Fibroblast of pulmonary artery (primary cell): Measurements from ENCODE around the gene DHX58.

ENCODE experiments used
- DNase-seq: peaks from one replicate; pipeline ENCODE4 v3.0.0-alpha.2; 2010; ENCODE audit warnings: low read depth
- H3K4me3 ChIP-seq: replicated peaks from 2 replicates; pipeline ENCODE4 v1.5.1; 2011; ENCODE audit warnings: low read depth, mild to moderate bottlenecking, control low read depth, low read length, moderate library complexity
- TF ChIP-seq, protein P1 (sequence below): IDR thresholded peaks from 2 replicates; pipeline ENCODE4 v1.5.1; 2011; ENCODE audit warnings: mild to moderate bottlenecking, control low read depth, low read length, inconsistent platforms; ENCODE audit errors: missing control alignments

The DHX58 gene

DNA sequence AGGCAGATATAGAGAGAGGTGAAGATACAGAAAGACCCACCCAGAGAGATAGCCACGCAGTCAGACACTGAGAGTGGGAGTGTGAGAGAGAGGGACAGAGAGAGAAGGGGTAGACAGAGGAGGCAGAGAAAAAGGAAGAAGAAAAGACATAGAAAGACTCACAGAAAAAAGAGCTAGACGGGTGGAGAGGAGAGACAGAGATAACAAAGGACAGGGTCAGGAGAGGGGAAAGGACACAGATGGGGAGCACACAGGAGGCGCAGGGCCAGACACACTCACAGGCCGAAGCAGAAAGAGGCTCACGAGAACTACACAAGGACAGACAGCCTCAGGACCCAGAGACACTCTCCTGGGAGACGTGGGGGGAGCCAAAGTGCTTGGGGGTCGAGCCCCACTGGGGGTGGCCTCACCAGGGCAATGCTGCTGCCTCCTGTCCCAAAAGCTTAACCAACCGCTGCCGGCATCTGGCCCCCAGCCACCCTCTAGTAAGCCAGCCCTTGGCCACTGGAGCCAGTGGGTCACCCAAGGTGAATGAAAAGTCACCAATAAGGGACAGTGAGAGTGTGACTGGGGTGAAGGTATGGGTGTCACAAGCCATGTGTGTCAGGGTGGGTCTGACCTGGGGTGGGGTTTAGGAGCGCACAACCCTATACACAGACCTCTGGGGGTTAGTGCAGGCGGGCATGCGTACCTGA is 18.0 kb downstream of the DHX58 start:
- TF ChIP-seq, protein P1, sequence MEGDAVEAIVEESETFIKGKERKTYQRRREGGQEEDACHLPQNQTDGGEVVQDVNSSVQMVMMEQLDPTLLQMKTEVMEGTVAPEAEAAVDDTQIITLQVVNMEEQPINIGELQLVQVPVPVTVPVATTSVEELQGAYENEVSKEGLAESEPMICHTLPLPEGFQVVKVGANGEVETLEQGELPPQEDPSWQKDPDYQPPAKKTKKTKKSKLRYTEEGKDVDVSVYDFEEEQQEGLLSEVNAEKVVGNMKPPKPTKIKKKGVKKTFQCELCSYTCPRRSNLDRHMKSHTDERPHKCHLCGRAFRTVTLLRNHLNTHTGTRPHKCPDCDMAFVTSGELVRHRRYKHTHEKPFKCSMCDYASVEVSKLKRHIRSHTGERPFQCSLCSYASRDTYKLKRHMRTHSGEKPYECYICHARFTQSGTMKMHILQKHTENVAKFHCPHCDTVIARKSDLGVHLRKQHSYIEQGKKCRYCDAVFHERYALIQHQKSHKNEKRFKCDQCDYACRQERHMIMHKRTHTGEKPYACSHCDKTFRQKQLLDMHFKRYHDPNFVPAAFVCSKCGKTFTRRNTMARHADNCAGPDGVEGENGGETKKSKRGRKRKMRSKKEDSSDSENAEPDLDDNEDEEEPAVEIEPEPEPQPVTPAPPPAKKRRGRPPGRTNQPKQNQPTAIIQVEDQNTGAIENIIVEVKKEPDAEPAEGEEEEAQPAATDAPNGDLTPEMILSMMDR: no peak
- DNase-seq: no peak
- H3K4me3 ChIP-seq: no peak overlapping the region

DNA sequence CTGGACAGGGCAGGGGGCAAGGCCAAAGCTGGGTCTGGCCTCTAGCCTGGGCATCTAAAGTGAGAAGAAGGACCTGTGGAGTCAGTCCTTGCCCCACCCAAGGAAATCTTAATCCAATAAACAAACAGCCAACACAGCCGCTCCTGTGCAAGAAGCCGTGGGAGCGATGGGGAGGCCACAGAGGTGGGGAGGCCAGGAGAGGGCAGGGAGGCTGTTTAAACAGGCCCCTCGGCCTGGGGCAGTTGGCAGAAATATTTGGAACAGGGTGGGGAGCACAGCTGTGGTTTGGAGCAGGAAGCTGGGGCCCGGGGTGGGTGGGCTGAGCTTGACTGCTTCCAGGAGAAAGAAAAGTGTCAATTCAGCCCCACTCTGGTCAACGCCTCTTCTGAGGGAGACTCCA is 19.6 kb downstream of the DHX58 start:
- TF ChIP-seq, protein P1: no peak
- H3K4me3 ChIP-seq: no peak overlapping the region

DNA sequence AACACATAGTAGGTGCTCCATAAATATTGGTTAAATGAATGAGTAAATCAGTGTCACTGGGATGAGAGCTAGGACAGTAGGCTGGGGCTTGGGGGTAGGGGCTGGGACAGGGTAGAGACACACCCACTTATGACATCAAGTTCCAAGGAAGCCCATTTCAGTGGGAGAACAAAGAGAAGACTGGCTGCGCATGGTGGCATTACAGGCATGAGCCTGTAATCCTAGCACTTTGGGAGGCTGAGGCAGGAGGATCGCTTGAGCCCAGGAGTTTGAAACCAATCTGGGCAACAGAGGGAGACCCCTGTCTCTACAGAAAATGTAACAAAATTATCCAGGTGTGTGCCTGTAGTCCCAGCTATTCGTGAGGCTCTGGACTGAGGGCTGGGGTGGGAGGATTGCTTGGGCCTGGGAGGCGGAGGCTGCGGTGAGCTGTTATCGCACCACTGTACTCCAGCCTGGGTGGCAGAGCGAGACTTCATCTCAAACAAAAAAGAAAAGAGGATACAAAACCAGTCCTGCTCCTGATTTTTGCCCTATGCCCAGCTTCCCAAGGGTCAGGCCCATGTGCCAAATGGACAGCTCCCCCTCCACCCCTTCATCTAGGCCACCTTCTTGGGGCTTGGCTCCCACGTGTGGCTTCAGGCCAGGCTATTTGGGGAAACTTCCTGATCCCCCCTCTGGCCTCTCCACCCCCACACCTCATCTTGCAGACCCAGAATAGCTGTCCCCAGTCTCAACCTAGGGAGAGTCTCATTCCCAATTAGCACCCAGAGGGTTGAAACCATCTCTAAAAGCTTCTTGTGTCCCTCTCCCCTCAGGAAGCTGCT is 21.3 kb downstream of the DHX58 start:
- no peak for DNase-seq
- TF ChIP-seq, protein P1: no peak
- no peak overlapping the region for H3K4me3 ChIP-seq

More for the DNA sequence above, 19.6 kb downstream of the DHX58 start:
- no peak for DNase-seq

DNA sequence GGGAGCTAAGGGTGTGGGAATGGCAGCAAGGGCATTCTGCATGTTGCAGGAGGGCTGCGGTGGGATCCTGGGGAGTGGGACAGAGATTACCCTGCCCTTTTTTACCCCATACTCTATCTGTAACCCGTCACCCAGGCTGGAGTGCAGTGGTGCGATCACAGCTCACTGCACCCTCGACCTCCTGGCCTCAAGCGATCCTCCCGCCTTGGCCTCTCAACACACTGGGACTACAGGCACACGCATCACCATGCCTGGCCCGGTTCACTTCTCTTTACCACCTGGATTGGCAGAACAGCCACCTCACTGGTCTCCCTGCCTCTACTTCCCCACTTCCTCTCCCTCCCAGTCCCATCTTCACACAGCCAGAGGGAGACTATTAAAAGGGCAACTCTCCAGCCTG is 23.8 kb downstream of the DHX58 start:
- no peak overlapping the region for H3K4me3 ChIP-seq
- DNase-seq: no peak
- TF ChIP-seq, protein P1: no peak

DNA sequence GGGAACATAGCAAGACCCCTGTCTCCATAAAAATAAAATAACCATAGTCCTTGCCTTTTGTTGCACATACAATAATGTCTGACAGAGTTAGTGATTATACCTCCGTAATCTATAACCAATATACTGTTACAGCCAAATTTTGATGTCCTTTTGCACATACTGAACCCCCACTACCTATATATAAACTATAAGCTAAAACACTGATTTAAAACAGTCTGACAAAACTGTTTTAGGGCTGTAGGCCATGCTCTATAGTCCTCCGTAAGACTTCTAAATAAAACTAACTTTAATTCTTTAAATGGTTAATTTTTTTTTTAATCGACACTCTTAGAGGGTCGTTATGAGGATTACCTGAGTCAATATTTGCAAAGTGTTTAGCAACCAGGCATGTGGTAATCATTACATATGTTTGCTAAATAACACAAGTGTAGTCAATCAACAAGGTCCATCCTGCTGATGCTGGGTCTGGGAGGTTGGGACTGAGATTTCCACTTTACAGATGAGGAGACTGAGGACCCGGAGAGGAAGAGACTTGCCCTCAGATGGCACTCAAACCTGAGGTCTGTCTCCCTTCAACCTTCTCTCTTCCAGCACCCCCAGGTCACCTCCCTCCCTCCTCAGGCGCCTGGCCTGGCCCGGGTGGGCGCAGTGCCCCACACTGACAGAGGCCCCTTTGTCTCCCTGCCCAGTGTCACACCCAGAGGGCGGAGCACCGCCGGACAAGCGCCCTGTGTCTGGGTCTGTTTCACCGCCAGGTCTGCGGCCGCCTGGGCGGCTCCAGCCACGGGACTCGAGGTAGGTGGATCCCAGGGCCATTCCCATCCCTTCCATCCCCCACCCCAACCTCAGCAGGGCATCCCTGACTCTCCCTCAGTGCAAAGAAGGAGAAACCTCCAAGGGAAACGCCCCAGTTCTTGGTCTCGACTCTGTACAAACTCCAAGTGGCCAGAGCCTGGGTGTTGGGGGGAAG is 24.5 kb downstream of the DHX58 start:
- DNase-seq: no peak
- TF ChIP-seq, protein P1: no peak
- H3K4me3 ChIP-seq: no peak overlapping the region

DNA sequence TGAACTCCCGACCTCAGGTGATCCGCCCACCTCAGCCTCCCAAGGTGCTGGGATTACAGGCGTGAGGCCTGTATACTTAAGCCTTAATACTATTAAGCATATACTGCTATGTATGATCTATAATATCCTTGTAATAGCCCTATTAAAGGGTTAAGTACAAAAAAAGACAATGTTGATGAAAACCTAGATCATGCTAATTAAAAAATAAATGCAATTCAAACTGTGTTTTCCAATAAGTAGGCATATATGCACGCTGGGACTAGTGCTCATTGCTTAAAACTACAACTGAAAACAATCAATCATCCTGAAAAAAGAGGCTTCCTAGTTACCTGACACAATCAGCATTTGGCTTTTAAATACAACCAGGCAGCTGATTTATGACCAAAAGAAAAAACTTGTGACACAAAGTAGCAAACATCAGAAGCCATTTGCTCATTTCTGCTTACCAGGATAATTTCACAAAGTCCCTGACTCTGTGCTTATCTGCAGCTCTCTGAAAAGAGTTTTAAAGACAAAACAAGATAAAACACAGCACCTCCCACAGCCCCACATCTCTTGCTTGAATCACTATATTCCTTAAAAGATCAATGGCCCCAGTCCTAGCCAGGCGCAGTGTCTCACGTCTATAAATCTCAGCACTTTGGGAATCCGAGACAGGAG is 25.3 kb downstream of the DHX58 start:
- DNase-seq: no peak
- TF ChIP-seq, protein P1: no peak
- H3K4me3 ChIP-seq: no peak overlapping the region
